Stimulated activated CD8-positive, alpha-beta memory T cell treated with anti-CD3 and anti-CD28 coated beads, Interleukin-2, amount 100 ng/mL, for 48 hours (primary cell): ENCODE results near the gene NDUFB7.
"Not testable (repeated sequence)": the region's sequence is repeated elsewhere in the genome, so short reads cannot be mapped to it uniquely, and the experiment has no call there.

Experiments used
- DNase-seq, 2 donors: peaks; one replicate each; pipeline ENCODE4 v3.0.0-alpha.2; 2020; ENCODE audit warnings: low read depth in 2 of 2

NDUFB7 gene

DNA sequence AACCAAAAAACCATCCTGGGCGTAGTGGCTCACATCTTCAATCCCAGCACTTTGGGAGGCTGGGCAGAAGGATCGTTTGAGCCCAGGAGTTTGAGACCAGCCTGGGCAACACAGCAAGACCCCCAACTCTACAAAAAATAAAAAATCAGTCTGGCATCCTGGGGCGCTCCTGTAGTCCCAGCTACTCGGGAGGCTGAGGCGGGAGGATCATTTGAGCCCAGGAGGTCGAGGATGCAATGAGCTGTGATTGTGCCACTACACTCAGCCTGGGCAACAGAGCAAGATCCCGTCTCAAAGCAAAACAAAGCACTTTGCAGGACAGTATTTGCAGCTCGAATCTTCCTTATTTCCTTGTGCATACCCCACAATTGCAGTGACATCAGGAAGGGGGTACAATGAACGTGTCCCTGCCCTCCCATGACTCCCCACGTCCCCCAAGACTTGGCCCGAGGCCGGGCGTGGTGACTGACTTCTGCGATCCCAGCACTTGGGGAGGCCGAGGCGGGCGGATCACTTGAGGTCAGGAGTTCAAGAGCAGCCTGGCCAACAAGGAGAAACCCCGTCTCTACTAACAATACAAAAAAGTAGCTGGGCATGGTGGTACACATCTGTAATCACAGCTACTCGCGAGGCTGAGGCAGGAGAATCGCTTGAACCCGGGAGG lies 870 bp downstream of the NDUFB7 start:
- no peak for DNase-seq

DNA sequence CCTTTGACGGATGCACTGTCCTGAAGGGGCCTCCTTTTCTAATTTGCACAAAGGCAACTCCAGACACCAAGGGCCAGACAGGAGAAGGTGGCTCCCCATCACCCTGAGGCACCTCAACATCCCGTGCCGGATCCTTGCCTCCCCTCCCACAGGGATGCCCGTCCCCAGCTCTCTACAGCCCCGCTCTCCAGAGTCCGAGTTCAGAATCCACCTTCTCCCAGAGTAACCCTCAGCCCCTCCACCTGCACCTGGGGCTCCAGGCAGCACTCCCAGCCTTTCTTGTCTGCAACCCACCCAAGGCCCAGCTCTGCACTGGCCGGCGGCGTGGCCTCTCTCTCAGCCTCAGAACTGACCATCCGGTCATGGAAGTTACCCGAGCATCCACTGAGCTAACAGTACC lies 4.8 kb downstream of the NDUFB7 start:
- no peak for DNase-seq

DNA sequence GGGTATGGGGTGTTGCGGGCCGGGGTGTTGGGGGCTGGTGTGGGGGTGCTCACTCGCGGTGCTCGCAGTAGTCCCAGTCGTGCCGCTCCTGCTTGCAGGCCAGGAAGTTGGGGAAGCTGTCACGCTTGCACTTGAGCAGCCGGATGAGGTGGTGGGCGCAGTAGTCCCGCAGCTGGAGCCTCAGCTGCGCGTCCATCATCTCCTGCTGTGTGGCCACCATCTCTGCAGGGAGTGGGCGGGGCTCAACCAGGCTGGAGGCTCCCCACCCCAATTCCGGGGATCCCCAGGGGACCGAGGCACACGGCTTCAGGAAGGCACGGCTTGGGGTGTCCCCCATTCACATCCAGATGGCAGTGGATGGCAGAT lies 5.2 kb downstream of the NDUFB7 start:
- no peak for DNase-seq

DNA sequence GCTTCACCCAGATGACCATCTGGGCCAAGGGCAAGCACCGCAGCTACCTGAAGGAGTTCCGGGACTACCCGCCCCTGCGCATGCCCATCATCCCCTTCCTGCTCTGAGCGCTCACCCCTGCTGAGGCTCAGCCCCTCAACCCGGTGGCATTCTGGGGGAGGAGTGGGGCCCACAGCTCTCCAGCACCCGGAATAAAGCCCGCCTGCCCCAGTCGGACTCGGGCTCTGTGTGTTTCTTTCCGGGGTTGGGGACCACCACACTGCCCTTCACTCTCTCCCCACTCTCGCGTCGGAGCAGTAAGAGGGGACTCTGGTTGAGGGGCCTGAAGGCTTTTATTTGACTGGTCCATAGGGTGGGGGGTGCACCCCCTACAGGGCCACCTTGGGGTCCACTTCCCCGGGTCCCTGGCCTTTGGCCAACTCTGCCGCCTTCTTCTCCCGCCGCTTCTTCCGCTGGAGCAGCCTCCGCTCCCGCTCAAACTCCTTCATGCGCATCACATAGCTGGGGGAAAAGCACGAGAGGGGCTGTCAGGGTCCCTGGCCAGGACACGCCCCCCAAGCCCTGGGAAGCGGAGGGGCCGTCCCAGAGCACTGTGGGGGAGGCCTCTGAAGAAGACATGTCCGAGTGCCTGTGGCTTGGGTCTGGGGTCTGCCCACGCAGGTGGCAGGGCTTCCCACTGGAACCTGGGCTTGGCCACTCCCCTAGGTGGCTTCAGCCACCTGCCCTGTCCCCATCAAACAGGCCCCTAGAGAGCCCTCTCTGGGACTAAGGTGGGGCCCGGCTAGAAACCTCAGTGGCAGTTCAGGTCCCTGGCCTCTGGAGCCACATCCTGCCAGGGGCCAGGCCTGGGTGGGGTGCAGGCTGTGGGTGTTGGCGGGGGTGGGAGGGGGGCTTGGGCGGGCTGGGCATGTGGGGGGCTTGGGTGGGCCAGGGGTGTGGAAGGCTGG lies 5.8 kb downstream of the NDUFB7 start:
- DNase-seq: no peak

DNA sequence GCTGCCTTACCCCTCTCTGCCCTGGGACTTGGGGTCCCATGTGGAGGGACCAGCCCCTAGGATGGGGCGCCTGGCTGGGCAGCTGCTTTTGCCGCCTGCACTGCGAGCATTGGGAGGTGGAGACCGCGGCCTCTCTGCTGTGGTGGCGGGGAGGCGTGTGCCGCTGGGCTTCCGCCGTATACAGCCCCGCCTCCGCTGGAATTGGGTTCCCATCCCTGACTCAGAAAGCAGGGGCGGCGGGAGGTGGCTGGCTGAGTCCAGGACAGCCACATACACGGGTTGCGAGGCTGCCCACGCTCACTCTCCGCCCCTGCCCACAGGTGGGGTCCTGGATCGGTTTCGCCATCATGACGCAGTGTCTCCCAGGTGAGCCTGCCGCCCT lies 6.6 kb downstream of the NDUFB7 start:
- DNase-seq: no peak

DNA sequence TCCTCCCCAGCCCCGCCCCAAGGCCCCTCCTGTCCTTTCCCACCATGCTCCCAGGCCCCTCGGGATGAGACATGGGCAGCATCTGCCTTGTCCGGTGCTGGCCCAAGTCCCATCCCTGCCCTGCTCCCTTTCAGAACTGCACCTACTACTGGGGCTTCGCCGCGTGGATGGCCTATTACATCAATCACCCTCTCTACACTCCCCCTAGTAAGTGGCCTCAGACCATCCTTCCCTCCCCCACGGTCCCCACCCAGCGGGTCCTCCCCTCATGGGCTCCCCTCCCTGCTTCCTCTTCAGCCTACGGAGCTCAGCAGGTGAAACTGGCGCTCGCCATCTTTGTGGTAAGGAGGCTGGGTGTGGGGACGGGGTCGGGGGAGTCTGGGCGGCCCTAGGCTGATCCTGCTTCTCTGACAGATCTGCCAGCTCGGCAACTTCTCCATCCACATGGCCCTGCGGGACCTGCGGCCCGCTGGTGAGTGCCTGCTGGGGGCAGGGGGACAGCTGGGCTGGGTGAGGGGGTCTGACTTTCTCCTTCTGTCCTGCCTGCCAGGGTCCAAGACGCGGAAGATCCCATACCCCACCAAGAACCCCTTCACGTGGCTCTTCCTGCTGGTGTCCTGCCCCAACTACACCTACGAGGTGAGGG lies 7.1 kb downstream of the NDUFB7 start:
- DNase-seq: not testable (repeated sequence)

DNA sequence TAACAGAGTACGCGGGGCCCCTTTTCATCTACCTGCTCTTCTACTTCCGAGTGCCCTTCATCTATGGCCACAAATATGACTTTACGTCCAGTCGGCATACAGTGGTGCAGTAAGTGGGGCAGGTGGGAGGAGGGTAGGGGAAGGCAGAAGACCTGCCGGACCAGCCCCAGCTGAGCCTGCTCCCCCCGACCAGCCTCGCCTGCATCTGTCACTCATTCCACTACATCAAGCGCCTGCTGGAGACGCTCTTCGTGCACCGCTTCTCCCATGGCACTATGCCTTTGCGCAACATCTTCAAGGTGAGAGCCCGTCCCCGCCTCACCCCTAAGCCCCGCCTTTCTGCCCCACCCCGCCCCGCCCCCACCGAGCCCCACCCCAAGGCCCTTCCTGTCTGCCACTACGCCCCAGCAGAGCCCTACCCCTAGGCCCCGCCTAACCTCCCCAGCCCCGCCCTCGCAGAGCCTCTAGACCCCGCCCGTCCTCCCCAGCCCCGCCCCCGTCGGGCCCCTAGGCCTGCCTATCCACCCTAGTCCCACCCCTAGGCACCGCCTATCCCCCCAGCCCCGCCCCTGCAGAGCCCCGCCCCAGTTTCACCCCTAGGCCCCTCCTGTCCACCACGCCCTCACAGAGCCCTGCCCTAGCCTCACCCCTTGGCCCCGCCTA lies 7.7 kb downstream of the NDUFB7 start:
- DNase-seq: peak; percentile 57 to 75

DNA sequence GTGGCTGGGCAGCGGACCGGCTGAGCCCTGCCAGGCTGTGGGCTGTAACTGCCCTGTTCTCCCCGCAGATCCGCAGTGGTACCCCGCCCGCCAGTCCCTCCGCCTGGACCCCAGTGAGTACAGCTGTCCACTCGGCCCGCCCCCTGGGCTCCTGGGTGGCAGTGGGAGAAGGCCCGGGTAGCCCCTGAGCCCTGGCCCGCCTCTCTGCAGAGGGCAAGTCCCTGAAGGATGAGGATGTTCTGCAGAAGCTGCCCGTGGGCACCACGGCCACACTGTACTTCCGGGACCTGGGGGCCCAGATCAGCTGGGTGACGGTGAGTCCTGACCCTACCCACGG lies 8.3 kb downstream of the NDUFB7 start:
- no peak for DNase-seq

DNA sequence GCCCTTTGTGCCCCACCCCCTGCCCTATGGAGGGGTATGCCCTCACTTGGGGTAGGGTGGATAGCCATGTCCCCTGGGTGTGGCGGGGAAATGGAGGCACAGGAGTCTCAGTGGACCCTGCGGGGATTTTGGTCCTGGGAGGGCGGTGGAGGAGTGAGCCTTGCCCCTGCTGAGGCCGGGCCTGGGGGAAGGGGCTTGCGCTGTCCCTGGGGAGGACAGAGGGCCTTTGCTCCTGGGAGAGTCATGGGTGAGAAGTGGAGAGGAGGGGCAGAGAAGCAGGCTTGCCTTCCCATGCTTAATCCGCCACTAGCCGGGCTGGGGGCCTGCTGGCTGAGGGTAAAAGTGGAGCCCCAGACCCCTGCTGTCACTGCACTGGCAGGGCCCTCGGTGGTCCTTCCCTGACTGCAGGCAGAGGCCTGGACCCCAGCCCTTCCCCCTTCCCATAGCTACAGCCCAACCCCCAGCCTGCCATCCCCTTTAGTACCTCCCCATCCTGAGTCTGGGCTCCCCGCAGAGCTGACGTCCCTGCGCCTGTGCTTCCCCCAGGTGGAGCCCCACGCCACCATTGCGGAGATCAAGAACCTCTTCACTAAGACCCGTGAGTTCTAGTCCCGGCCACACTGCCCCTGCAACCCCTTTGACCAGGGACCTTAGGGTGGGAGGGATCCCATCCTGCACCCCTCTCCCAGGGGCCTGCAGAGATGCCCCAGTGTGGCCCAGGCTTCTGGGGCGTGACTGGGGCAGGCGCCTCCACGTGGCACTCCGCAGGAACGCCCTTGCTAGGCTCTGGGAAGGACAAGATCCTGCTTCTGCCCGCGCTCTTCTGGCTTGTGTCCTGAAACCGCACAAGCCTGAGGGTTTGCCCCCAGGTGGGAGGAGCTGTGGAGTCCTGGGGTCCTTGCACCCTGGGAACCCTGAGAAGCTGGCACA lies 8.9 kb downstream of the NDUFB7 start:
- no peak for DNase-seq

DNA sequence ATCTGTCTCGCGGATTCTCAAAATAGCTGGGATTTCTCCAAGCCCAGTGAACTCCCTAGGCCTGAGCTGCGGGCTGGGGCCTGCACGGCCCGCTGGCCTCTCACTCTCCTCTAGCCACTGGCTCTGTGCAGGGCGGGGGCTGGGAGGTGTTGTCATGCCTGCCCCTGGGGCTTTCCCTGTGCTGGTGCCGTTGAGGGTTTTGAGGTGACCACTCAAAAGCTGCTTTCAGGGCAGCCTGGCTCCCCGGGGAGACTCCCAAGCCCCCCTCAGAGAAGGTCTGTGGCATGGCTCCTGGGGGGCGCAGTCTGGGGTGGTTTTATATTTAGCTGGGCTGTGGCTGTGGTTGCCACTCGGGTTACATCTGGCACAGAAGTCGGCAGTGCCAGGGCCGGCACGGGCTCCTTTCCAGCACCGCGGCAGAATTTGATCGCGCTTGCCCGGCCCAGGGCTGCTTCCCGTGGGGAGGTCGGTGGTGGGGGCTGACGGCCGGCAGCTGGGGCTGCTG lies 10.0 kb downstream of the NDUFB7 start:
- no peak for DNase-seq

DNA sequence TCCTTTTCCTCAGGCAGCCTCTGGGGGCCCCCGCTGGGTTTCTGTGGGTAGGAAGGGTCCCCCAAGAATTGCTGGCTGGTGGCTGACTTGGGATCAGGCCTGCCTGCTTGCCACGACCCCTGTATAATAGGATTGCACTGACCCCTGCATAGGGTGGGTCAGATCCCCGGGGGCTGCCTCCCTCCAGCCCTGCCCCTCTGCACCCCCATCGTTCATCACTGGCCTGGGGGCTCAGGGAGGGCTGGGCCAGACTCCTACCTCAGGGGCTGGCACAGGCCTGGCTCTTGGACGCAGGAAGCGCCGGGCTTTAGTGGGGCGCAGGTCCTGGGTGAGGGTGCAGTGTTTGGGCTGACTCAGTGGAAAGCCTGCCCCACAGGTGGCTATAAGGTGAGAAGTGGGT lies 10.6 kb downstream of the NDUFB7 start:
- no peak for DNase-seq

DNA sequence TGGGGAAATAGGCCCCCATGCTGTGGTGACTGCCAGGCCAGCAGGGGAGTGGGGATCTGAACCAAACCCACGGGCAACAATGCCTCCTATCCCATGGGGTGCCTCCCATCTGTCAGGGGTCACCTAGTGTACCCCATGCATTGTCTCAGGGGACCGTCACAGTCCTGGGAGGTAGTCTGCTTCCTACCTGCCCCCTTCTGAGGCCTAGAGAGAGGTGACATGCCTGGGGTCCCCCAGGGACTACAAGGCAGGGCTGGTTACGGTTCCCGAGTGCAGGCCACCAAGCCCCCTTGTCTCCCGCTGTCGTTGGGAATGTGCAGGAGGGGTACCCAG lies 11.1 kb downstream of the NDUFB7 start:
- DNase-seq: no peak

DNA sequence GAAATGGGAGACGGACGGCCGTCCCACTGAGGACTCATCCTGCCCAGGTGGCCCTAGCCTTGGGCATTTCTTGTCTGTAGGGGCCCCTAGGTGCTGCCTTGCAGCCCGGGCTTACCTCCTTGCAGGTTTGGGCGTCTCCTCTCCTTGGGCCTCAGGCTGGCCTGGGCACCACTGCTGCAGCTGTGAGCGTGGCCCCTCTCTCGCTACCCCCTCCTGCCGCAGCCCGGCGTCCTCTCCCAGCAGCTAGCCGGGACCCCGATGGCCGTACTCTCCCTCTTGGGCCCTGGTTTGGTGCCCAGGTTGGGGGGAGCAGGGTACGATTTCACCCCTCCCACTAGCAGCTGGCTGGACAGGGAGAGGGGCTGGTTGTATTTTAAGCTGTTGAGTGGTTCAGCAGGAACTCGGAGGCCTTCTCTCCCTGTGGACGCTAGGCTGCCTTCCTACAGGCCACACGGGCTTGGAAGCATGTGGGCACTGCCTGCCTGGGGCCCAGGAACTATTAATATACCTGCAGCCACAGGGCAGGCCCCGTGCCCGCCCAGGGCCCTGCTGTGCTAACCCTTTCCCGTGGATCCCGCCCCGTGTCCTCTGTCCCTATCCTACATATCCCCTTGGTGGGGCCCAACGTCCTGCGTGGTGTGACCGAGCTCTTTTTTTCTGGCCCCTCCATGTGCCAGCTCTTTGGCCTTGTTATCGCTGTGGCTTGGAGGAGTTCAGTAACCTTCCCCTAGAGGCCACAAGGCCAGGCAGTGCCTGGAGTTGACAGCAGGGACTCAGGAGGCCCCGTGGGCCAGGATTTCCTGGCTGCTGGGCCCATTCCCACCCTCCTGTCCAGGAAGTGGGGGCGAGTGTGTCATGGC lies 11.7 kb downstream of the NDUFB7 start:
- DNase-seq: no peak

DNA sequence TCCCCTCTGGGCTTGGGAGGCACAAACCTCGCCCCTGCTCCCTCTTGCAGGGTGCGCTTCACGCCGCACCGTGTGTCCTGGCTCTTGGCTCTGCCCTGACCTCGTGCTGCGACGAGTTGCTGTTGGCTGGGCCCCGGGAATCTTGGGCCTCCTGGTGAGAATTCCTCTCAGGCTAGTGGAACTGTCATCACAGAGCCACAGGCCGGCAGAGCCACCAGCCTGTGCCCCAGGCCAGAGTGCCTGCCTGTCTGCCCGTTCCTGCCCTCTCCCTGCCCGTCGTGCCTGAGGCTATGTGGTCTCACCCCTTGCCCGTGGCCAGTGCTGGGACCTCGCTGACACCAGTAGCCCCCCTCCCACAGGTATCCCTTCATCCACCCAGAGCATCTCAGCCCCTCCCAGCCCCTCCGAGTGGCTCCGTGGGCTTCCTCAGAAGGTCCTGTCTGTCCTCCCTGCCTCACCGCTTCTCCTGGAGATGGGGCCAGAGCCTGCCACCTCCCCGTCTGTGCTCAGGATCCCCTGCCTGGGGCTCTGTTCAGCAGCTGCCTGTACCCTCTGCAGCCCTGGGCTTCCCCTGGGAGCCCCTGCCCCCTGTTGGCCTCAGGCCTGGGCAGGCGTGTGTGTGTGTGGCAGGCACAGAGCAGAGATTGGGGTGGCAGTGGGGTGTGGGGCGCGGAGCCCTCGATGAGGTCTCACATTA lies 13.3 kb downstream of the NDUFB7 start:
- no peak for DNase-seq

DNA sequence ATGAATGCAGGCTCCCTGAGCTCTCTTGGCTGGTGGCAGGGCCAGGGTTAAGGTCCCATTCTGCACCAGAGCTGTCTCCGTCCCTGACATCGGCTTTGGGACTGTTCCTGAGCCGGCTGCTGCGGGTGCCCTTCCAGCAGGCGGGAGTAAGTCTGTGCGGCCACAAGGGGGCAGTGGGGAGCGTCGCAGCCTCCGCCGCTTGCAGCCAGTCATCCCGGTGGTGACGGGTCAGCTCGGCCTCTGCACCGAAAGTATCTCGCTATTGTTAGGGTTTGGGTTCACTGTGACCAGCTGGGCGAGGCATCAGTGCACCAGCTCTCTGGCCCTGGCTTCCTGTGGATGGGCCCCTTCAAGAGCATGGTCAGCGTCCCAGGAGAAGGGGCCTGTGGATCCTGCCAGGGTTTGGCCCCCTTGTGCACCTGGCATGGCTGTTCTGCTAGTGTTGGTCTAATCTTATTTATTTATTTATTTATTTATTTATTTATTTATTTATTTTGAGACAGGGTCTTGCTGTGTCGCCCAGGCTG lies 15.1 kb downstream of the NDUFB7 start:
- peak; percentile 59 to 74 for DNase-seq

DNA sequence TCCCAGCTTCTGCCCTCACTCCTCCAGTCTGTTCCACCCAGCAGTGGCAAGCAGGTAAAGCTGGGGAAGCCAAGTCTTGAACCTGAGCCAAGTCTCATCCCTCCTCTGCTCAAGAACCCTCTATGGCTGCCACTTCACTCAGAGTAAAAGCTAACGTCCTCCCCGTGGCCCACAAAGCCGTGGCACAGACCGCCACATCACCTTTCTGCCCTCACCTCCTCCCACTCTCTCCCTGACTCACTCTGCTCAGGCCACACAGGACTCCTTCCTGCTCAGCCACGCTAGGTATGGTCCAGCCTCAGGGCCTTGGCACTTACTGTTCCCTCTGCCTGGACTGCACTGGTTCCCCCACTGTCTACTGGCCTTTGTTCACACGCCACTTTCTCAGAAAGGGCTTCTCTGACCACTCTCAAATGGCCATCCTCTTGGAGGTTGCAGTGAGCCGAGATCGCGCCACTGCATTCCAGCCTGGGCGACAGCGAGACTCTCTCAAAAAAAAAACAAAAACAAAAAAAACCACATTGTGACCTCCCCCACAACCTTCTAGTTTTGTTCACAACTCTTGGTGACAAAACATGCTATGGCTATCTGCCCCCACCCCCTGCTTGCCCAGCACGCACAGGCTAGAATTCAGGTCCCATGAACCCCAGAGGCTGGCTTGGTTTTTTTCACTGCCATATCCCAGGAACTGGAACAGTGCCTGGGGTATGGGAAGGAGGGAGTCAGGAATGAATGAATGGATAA lies 15.8 kb downstream of the NDUFB7 start:
- no peak for DNase-seq

DNA sequence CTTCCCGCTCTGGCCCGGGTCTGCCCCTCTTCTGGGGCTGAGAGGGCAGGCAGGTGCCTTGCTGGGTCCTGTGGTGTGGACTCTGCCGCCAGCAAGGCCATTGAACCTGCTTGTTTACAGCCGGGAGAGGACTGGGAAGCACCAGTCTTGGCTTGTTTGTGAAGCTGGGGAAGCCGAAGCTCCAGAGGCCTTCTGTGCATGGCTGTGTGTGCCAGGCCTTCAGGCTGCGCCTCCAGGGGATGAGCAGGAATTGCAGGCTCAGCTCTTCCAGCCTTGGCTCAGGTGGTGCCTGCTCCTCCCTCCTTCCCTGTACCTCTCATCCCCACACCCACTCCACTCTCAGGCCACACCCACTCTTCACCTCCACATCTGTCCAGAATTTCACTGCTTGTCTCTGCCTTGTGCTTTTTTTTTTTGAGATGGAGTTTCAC lies 17.5 kb downstream of the NDUFB7 start:
- DNase-seq: no peak

DNA sequence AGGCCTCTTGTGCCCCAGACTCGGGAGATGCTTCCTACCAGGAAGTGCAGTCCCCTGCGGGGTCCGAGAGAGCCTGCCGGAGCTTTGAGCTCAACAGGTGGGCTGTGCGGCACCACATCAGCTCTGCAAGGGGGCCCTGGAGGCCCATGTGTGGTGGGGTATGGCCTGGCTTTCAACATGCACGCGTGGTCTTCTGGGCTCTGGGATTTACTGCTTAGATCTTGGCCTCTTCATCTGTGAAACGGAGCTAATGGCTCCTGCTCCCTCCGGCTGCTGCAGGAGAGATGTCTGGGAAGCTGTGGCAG lies 18.0 kb downstream of the NDUFB7 start:
- no peak for DNase-seq
